Kidney capillary endothelial cell (primary cell): ENCODE results near the gene MLLT3.

ENCODE experiments used
- DNase-seq: peaks from one replicate; pipeline ENCODE4 v3.0.0-alpha.2; 2018; ENCODE audit warnings: low spot score

MLLT3 gene

DNA sequence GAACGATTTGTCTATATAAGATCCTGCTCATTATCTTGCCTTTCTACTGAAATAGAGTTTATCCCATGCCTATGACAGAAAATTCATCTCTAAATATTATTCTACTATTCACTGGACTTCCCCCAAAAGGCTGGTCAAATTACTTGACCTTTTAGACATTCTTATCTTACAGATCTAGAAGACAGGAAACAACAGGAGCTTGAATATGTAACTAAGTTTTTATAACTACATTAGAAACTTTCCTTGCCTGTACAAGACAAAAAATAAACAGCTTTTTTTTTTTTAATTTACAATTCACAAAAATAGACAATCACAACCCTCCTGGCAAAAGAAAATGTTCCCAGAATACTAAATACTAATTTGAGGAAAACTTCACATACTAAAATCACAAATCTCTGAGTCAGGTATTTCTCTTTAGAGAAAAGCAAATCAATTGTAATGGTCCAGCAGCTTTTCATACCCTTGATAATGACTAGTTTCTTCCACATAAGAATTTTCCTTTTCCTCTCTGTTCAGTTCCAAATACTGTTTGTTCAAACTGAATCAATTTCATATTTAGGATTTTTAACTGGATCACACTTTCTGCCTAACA is 68.6 kb downstream of the MLLT3 start:
- no peak for DNase-seq

DNA sequence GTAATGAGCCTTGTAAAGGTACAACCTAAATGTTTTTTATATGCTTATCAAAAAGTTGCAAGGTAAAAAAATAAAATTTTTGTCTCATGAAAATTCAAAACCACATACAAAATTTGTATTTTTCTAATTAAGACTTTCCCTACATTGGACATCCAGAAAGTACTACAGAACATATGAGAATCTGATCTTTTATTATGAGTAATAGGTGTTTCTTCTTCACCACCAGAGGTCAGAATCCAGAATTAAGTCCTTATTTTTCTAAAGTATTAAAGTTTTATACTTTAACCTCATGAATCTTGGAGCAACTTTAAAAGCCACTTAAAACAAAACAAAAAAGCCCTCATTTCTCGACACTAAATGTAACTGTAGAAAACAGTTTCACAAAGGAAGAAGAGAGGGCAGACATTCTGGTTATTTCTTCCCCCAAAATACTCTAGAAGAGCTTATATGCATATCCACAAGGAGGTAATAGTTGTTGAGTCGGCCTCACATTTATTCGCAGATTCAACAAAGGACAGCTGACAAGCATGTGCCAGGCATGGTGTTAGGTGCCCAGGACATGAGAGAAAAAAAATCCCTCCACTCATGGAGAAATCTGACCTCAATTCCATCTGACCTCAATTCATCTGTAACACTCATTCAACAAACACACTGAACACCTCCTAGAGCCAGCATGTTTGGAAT is 69.3 kb downstream of the MLLT3 start:
- no peak for DNase-seq

DNA sequence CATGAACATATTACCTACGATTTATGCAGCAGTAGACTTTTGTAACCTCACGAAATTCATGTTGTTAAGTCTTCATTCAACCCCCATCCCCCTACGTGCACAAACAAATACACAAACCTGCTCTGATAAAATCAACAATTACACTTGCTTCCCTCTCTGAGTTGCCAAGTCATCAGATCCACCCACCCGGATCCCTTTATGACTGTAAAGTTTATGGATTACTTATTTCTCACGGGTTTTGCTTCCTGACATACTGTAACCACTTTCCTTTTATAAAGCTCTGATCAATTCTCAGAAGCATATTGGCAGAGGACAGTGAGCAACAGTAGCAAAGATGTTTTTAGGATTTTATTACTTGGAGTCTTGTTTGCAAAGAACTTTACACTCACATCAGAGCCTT is 70.5 kb downstream of the MLLT3 start:
- no peak for DNase-seq

DNA sequence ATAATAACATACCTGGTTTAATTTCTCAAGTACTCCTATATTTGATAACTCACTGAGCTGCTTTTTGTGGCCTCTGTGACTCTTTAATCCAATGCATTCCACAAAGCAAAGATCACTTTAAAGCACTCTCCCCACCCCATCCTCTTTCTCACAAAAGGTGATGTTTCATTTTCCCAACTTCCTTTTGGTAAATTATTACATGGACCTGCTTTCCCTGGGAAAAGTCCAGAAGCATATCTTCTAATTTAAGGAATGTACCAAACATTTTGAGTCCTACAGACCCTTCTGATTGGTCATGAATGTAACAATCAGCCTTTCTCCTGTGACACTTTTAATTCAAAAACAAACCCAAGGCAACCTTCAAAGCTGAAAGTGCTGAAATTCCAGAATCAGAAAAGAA is 71.1 kb downstream of the MLLT3 start:
- no peak for DNase-seq

DNA sequence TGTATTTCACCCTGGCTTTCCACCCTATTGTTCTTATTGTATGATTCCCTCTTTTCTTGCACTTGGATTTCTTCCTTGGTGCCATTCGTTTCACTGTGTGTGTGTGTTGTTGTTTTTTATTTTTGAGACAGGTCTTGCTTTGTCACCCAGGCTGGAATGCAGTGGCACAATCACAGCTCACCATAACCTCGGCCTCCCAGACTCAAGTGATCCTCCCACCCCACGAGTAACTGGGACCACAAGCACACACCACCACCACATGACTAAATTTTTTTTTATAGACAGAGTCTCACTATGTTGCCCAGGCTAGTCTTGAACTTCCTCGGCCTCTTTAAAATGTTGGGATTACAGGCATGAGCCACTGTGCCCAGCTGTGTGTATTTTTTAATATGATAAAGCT is 72.0 kb downstream of the MLLT3 start:
- no peak for DNase-seq

GRCh38 chr9:20549053-20549452 is 73.2 kb downstream of the MLLT3 start:
- DNase-seq: no peak

- no peak for DNase-seq
Observed at GRCh38 chr9:20545023-20545622, 77.2 kb downstream of the MLLT3 start.

DNA sequence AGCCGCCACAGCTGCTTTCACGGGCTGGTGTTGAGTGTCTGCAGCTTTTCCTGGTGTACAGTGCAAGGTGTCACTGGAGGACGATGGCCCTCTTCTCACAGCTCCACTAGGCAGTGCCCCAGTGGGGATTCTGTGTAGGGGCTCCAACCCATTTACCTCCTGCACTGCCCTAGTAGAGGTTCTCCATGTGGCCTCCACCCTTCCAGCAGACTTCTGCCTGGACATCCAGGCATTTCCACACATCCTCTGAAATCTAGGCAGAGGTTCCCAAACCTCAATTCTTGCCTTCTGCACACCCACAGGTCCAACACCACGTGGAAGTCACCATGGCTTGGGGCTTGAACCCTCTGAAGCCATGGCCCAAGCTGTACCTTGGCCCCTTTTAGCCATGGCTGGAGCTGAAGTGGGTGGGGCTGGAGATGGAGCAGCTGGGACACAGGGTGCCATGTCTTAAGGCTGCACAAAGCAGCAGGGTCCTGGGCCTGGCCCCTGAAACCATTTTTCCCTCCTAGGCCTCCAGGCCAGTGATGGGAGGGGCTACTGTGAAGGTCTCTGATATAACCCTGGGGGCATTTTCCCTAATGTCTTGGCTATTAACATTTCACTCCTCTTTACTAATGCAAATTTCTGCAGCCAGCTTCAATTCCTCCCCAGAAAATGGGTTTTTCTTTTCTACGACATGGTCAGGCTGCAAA is 82.0 kb downstream of the MLLT3 start:
- no peak for DNase-seq

- DNase-seq: no peak
Observed at GRCh38 chr9:20538956-20539355, 83.3 kb downstream of the MLLT3 start.

- no peak for DNase-seq
Observed at GRCh38 chr9:20538092-20538491, 84.2 kb downstream of the MLLT3 start.

DNA sequence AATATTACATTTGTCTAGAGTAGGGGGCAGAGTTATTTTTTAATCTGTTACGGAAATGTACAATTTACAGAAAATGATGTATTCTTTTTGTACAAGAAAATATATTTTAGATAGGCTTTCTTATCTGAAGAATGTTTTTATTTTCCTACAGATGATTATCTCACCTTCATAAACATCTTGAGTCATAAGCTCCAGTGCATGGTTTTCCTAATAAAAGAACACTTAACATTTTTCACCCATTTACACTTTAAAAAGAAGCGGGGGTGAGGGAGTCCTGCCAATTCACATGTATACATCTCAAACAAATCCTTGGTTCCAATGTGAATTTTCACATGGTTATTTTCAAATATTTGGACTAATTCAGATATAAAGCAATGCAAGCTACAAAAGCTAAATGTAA is 85.0 kb downstream of the MLLT3 start:
- no peak for DNase-seq

DNA sequence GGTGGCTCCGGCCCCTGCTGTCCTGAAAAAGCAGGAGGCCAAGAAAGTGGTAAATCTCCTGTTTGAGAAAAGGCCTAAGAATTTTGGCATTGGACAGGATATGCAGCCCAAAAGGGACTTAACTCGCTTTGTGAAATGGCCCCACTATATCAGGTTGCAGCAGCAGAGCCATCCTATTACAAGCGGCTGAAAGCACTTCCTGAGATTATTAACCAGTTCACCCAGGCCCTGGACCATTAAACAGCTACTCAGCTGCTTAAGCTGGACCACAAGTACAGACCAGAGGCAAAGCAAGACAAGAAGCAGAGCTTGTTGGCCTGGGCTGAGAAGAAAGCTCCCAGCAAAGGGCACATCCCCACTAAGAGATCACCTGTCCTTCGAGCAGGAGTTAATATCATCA is 89.7 kb downstream of the MLLT3 start:
- no peak for DNase-seq

GRCh38 chr9:20529837-20530236 is 92.5 kb downstream of the MLLT3 start:
- DNase-seq: no peak

- DNase-seq: no peak
Observed at GRCh38 chr9:20528253-20528652, 94.0 kb downstream of the MLLT3 start.

- no peak for DNase-seq
Observed at GRCh38 chr9:20526500-20527319, 95.6 kb downstream of the MLLT3 start.

DNA sequence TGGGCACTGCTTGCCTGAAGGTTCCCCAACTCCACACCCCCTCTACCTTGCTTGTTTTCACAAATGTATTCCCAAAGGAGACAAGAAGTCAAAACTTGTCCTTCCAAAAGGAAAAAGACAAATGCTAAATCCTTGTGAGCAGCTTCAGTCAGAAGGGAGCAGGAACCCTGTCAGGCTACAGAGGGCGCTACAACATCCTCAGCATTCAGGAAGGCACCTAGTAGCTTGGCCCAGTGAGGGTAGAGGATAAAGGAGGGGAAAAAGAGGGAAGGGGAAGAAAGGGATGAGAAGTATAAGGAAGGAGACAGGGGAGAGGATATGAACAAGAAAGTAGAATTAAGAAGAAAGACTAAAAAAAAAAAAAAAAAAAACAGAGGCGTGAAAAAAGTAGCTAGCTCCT is 97.5 kb downstream of the MLLT3 start:
- no peak for DNase-seq

DNA sequence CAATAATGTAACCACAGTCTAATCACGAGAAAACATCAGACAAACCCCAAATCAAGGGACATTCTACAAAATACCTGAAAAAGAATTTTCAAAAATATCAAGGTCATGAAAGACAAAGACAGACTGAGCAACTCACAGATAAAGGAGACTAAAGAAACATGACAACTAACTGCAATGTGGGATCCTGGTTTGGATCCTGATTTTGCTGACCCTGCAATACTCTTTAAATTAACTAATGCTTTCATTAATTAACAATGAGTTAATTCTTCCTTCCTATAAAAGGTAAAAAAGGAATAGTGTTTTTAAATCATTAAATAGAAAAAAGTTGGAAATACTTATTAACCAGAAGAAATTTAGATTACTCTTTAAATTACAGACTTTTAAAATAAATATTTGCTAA is 103.6 kb downstream of the MLLT3 start:
- no peak for DNase-seq

GRCh38 chr9:20513126-20513913 is 109.0 kb downstream of the MLLT3 start:
- no peak for DNase-seq

DNA sequence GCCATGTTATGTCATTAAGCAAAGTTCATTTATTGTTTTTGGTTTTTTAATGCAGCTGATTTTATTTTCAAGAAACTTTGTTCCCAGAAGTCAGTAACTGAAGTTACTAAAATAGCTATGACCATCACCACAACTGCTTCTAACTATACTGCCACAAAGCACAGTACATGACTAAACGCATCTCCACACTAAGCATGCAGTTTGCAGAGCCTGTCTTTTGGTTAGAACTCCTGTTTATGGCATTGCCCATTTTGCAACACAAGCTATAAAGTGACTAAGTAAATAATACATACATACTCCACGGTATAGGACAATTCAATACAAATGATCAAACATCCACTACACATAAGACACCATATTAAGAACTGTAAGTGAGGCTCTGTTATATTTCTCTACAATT is 109.7 kb downstream of the MLLT3 start:
- DNase-seq: no peak

- DNase-seq: no peak
Observed at GRCh38 chr9:20512106-20512505, 110.2 kb downstream of the MLLT3 start.

DNA sequence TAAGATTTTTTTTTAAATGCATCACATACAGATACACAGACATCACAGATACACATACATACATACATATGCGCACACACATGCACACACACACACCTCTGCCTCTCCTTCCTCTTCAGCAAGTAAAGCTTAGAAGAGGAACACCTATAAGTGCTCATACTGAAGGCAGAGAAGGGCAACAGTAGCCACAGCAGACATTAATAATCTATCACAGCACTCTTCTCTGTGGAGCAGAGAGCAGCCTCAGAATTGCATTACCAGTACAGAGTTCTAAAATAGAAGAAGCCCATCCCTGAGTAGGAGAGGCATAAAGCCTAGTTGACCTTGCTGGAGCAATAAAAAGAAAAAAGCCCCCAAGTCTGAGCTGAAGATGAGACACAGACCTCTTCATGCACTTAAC is 110.6 kb downstream of the MLLT3 start:
- DNase-seq: no peak

DNA sequence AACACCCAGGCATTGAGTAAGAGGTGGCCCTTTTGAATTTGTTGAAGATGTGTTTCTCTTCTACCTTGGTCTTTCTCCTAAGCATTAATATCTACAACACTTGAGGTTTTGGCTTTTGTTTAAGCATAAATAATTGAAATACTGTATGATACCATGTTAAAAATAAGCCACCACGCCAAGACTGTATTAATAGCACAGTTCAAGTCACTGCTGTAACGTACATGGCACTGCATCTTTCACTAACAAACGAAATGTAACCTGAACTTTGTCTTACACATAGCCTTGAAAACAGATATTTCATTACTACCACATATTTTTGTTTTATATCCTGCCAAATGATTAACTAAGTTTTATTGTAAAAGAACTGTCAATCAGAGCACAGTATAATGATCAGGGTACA is 112.8 kb downstream of the MLLT3 start:
- no peak for DNase-seq
